ENCODE results near the gene STXBP6. TPM values are rescaled to one million over a fixed set of nuclear protein-coding genes. Genes with fewer than 3 reads are reported as not detected.

Gene STXBP6
- polyA plus RNA-seq, 1 donor (not counting 4 experiments of a cell fraction or from before 2014, with no cell fraction given): 1.4 TPM

GRCh38 chr14:24892497-24893051, 157.4 kb downstream of the STXBP6 start:
- H3K4me2 ChIP-seq (ENCODE audit: control insufficient read depth, extremely low read depth, insufficient read depth, low read depth, low read length): no peak overlapping the region
- no peaks in the 10 kb centered on the region for H3K4me1 ChIP-seq (ENCODE audit: control insufficient read depth, extremely low read depth, insufficient read depth, low read length)
- no peak for DNase-seq (ENCODE audit: low read depth, low spot score)
- no peak overlapping the region for H3K9ac ChIP-seq (ENCODE audit: control insufficient read depth, extremely low read depth, insufficient read depth, low read length)
- dilution Hi-C loops (cut with MboI; ENCODE audit: extremely low pct_ligation_motif_present, low sequenced_read_pairs): no loop called here
- H3K79me2 ChIP-seq (ENCODE audit: control insufficient read depth, insufficient read depth, low read length): no peaks in the 10 kb centered on the region
- no peak overlapping the region for H2AFZ ChIP-seq (ENCODE audit: control insufficient read depth, low read length)
- no peak for TF ChIP-seq EZH2 (IDR thresholded peaks at IDR 0.05; ENCODE audit: low read length)
- TF ChIP-seq CTCF (optimal IDR thresholded peaks at IDR 0.05 in 1 of 3, IDR thresholded peaks at IDR 0.05 in 1 of 3, conservative IDR thresholded peaks at IDR 0.05 in 1 of 3; ENCODE audit: extremely low read depth in 1 of 3, insufficient read depth in 2 of 3, low read length in 3 of 3): no peak
- H3K4me3 ChIP-seq (ENCODE audit: control insufficient read depth in 2 of 3, extremely low read depth in 1 of 3, insufficient read depth in 2 of 3, low read depth in 1 of 3, low read length in 3 of 3): no peak overlapping the region
- H4K20me1 ChIP-seq (ENCODE audit: control insufficient read depth, extremely low read depth, insufficient read depth, low read length): no peaks in the 10 kb centered on the region
- no peaks in the 10 kb centered on the region for H3K36me3 ChIP-seq (ENCODE audit: control insufficient read depth in 2 of 2, extremely low read depth in 1 of 2, insufficient read depth in 2 of 2, low read length in 2 of 2)
- FAIRE-seq: no peak
- H3K9me3 ChIP-seq (ENCODE audit: control insufficient read depth, low read depth, low read length): no peaks in the 10 kb centered on the region
- H3K9me1 ChIP-seq (ENCODE audit: control insufficient read depth, extremely low read depth, insufficient read depth, low read length): no peaks in the 10 kb centered on the region
- no peaks in the 10 kb centered on the region for H3K27me3 ChIP-seq (ENCODE audit: control insufficient read depth, extremely low read depth, insufficient read depth, low read length)
- no peak overlapping the region for H3K27ac ChIP-seq (ENCODE audit: control insufficient read depth, insufficient read depth, low read length)

- H3K79me2 ChIP-seq (ENCODE audit: control insufficient read depth, insufficient read depth, low read length): no peaks in the 10 kb centered on the region
- dilution Hi-C loops (cut with MboI; ENCODE audit: extremely low pct_ligation_motif_present, low sequenced_read_pairs): no loop called here
- H3K27me3 ChIP-seq (ENCODE audit: control insufficient read depth, extremely low read depth, insufficient read depth, low read length): no peaks in the 10 kb centered on the region
- TF ChIP-seq CTCF (optimal IDR thresholded peaks at IDR 0.05 in 1 of 3, IDR thresholded peaks at IDR 0.05 in 1 of 3, conservative IDR thresholded peaks at IDR 0.05 in 1 of 3; ENCODE audit: extremely low read depth in 1 of 3, insufficient read depth in 2 of 3, low read length in 3 of 3) (no peak), EZH2 (IDR thresholded peaks at IDR 0.05; ENCODE audit: low read length) (no peak)
- H3K9me1 ChIP-seq (ENCODE audit: control insufficient read depth, extremely low read depth, insufficient read depth, low read length): no peaks in the 10 kb centered on the region
- H4K20me1 ChIP-seq (ENCODE audit: control insufficient read depth, extremely low read depth, insufficient read depth, low read length): no peaks in the 10 kb centered on the region
- H3K4me1 ChIP-seq (ENCODE audit: control insufficient read depth, extremely low read depth, insufficient read depth, low read length): no peaks in the 10 kb centered on the region
- FAIRE-seq (no peak), DNase-seq (ENCODE audit: low read depth, low spot score) (no peak)
- H3K4me3 ChIP-seq (ENCODE audit: control insufficient read depth in 2 of 3, extremely low read depth in 1 of 3, insufficient read depth in 2 of 3, low read depth in 1 of 3, low read length in 3 of 3): no peak overlapping the region
- no peak overlapping the region for H3K9ac ChIP-seq (ENCODE audit: control insufficient read depth, extremely low read depth, insufficient read depth, low read length)
- H3K36me3 ChIP-seq (ENCODE audit: control insufficient read depth in 2 of 2, extremely low read depth in 1 of 2, insufficient read depth in 2 of 2, low read length in 2 of 2): no peaks in the 10 kb centered on the region
- no peak overlapping the region for H2AFZ ChIP-seq (ENCODE audit: control insufficient read depth, low read length)
- no peak overlapping the region for H3K4me2 ChIP-seq (ENCODE audit: control insufficient read depth, extremely low read depth, insufficient read depth, low read depth, low read length)
- no peak overlapping the region for H3K27ac ChIP-seq (ENCODE audit: control insufficient read depth, insufficient read depth, low read length)
- no peaks in the 10 kb centered on the region for H3K9me3 ChIP-seq (ENCODE audit: control insufficient read depth, low read depth, low read length)
Observed at GRCh38 chr14:24891987-24892496, 157.9 kb downstream of the STXBP6 start.
